Measurements from ENCODE around the gene BRIX1. TPM values are rescaled to one million over a fixed set of nuclear protein-coding genes. Genes with fewer than 3 reads are reported as not detected.

Gene BRIX1
- total and polyA plus RNA-seq, 9 of the 15 experiments (the other 6 are each of a cell fraction or from before 2014, with no cell fraction given): 115 to 193 (median 159) TPM

GRCh38 chr5:34915139-34915855, at the start of gene BRIX1, which contains the start of gene RAD1 (continued):
- TF ChIP-seq, protein P1, sequence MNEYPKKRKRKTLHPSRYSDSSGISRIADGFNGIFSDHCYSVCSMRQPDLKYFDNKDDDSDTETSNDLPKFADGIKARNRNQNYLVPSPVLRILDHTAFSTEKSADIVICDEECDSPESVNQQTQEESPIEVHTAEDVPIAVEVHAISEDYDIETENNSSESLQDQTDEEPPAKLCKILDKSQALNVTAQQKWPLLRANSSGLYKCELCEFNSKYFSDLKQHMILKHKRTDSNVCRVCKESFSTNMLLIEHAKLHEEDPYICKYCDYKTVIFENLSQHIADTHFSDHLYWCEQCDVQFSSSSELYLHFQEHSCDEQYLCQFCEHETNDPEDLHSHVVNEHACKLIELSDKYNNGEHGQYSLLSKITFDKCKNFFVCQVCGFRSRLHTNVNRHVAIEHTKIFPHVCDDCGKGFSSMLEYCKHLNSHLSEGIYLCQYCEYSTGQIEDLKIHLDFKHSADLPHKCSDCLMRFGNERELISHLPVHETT (CRISPR knock-in tag; conservative IDR thresholded peaks at IDR 0.05 in 1 of 2, IDR thresholded peaks at IDR 0.05 in 1 of 2): peak in 1 of 2 experiments; percentile 97; a peak in 2 of 4 replicates
- TF ChIP-seq, protein P2, sequence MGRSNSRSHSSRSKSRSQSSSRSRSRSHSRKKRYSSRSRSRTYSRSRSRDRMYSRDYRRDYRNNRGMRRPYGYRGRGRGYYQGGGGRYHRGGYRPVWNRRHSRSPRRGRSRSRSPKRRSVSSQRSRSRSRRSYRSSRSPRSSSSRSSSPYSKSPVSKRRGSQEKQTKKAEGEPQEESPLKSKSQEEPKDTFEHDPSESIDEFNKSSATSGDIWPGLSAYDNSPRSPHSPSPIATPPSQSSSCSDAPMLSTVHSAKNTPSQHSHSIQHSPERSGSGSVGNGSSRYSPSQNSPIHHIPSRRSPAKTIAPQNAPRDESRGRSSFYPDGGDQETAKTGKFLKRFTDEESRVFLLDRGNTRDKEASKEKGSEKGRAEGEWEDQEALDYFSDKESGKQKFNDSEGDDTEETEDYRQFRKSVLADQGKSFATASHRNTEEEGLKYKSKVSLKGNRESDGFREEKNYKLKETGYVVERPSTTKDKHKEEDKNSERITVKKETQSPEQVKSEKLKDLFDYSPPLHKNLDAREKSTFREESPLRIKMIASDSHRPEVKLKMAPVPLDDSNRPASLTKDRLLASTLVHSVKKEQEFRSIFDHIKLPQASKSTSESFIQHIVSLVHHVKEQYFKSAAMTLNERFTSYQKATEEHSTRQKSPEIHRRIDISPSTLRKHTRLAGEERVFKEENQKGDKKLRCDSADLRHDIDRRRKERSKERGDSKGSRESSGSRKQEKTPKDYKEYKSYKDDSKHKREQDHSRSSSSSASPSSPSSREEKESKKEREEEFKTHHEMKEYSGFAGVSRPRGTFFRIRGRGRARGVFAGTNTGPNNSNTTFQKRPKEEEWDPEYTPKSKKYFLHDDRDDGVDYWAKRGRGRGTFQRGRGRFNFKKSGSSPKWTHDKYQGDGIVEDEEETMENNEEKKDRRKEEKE (IDR thresholded peaks at IDR 0.05; ENCODE audit: borderline replicate concordance in 1 of 2, control insufficient read depth in 1 of 2, low read depth in 2 of 2, low read length in 1 of 2): peak in 1 of 2 experiments; percentile 95; a peak in 2 of 4 replicates
- TF ChIP-seq HEY1 (CRISPR knock-in tag; IDR thresholded peaks at IDR 0.05; ENCODE audit: borderline replicate concordance): 0 out of 2 replicates have a peak, but pooled peaks have one; percentile 21
- TF ChIP-seq ZNF263 (CRISPR knock-in tag; IDR thresholded peaks at IDR 0.05; ENCODE audit: borderline replicate concordance): peak; percentile 61; the same call in 1 of the 2 replicates
- no peak; the same call in 1 of the 2 replicates for TF ChIP-seq ZNF232 (CRISPR knock-in tag; IDR thresholded peaks at IDR 0.05)
- peak; percentile 60 for TF ChIP-seq NEUROD1 (IDR thresholded peaks at IDR 0.05; ENCODE audit: borderline replicate concordance, low read depth, low read length, partially characterized antibody)
- TF ChIP-seq GTF2A2 (tag; IDR thresholded peaks at IDR 0.05): no peak
- TF ChIP-seq RAD51 (IDR thresholded peaks at IDR 0.05; ENCODE audit: borderline replicate concordance, low read depth): peak; percentile 16; the same call in 1 of the 2 replicates
- no peak for TF ChIP-seq RHOXF2B (CRISPR knock-in tag; conservative IDR thresholded peaks at IDR 0.05)
- 0 out of 2 replicates have a peak, but pooled peaks have one; percentile 75 for TF ChIP-seq GTF2F1 (IDR thresholded peaks at IDR 0.05; ENCODE audit: low read depth, low read length)
- peak; percentile 94 for TF ChIP-seq ELF1 (tag; IDR thresholded peaks at IDR 0.05)
- TF ChIP-seq BRD9 (IDR thresholded peaks at IDR 0.05; ENCODE audit: low read depth, partially characterized antibody): peak; percentile 72
- TF ChIP-seq, protein P3, sequence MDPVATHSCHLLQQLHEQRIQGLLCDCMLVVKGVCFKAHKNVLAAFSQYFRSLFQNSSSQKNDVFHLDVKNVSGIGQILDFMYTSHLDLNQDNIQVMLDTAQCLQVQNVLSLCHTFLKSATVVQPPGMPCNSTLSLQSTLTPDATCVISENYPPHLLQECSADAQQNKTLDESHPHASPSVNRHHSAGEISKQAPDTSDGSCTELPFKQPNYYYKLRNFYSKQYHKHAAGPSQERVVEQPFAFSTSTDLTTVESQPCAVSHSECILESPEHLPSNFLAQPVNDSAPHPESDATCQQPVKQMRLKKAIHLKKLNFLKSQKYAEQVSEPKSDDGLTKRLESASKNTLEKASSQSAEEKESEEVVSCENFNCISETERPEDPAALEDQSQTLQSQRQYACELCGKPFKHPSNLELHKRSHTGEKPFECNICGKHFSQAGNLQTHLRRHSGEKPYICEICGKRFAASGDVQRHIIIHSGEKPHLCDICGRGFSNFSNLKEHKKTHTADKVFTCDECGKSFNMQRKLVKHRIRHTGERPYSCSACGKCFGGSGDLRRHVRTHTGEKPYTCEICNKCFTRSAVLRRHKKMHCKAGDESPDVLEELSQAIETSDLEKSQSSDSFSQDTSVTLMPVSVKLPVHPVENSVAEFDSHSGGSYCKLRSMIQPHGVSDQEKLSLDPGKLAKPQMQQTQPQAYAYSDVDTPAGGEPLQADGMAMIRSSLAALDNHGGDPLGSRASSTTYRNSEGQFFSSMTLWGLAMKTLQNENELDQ (CRISPR knock-in tag; IDR thresholded peaks at IDR 0.05; ENCODE audit: borderline replicate concordance): no peak
- peak; percentile 59 for TF ChIP-seq NCOR1 (IDR thresholded peaks at IDR 0.05)
- no peak for TF ChIP-seq NFYB (IDR thresholded peaks at IDR 0.05; ENCODE audit: extremely low read depth, insufficient read length)
- TF ChIP-seq ZKSCAN3 (CRISPR knock-in tag; IDR thresholded peaks at IDR 0.05): no peak
- TF ChIP-seq SPI1 (IDR thresholded peaks at IDR 0.05; ENCODE audit: borderline replicate concordance, low read depth, low read length): peak; percentile 78
- TF ChIP-seq TBP (optimal IDR thresholded peaks at IDR 0.05; ENCODE audit: low read depth, low read length): peak; percentile 94
- no peak for TF ChIP-seq ZBTB26 (CRISPR knock-in tag; IDR thresholded peaks at IDR 0.05)

Data from K562 (cell line).